Measurements from ENCODE around the gene LRRTM3.

LRRTM3 gene

DNA sequence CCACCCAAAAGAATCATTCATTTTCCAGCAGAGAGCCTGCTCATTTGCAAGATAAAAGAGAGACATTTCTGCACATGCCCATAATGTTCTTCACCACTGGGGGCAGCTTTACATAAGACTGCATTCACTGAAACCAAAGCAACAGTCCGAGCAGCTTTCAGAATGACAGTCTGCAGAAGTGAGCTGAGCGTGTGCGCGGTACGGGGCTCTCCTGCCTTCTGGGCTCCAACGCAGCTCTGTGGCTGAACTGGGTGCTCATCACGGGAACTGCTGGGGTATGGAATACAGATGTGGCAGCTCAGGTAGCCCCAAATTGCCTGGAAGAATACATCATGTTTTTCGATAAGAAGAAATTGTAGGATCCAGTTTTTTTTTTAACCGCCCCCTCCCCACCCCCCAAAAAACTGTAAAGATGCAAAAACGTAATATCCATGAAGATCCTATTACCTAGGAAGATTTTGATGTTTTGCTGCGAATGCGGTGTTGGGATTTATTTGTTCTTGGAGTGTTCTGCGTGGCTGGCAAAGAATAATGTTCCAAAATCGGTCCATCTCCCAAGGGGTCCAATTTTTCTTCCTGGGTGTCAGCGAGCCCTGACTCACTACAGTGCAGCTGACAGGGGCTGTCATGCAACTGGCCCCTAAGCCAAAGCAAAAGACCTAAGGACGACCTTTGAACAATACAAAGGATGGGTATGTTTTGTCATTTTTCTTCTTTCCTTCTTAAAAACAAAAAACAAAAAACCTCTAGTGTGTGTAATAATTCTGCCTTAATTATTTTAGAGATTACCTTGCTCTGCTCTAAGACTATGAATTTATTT, at the start of gene LRRTM3:
TSS of gene LRRTM3 (plus strand) at position 141 of the 820 bp plus-strand sequence.
- DNase-seq (ENCODE audit: low read depth in 2 of 2): peak in 1 of 2 donors; percentile 1

DNA sequence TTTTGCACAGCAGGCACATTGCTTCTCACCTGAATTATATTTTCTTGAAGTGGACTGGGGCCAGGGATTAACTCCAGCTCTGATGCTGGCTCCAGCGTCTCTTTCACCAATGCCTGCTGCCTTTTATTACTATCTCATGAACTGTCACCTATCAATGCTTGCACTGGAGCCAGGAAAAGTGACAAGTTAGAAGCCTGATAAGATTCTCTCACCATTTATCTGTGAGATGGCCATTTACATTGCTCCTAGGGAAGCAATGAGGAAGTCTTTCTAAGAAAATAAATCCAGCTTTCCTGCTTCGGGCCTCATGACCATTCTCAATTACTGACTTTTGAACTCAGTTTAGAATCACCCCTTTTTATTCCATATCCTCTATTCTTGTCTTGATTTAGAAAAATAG, 48.5 kb upstream of the LRRTM3 start:
- DNase-seq (ENCODE audit: low read depth in 2 of 2): no peak

DNA sequence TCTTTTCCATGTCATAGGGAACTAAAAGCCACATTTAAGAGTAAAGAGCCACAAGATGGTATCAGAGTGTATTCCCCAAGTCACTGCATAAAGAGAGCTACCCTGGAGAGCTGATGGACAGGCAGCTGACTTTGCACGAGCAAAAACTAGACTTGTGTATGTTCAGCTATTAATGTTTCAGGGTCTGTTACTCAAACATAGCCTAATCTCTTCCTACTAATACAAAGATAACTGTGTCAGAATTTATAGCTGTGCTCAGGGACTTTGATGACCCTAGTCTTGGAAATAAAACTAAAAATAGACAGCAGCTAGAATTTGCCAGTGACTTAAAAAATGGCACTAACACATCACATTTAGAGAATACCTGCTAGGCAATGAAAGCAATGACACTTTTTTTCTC, 45.5 kb upstream of the LRRTM3 start:
- no peak for DNase-seq (ENCODE audit: low read depth in 2 of 2)

DNA sequence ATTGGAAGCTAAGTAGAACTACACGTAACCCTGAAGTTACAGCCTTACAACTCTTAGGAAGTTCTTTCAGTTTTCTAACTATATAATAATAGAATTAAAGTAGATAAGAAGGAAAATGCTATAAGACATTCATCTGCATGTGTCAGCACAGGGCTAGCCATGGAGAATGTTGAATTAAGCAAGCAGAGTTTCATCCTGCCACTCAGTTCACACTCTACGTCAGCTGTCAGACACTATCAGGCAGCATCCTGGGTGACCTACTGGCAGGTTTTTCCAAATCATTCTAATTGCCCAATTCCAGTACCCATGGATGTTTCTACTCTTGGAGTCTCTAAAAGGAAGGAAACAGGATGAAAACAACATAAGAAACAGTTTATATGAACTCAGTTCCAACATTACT, 45.0 kb upstream of the LRRTM3 start:
- no peak for DNase-seq (ENCODE audit: low read depth in 2 of 2)

GRCh38 chr10:66881814-66882213, 44.0 kb upstream of the LRRTM3 start:
- no peak for DNase-seq (ENCODE audit: low read depth in 2 of 2)

DNA sequence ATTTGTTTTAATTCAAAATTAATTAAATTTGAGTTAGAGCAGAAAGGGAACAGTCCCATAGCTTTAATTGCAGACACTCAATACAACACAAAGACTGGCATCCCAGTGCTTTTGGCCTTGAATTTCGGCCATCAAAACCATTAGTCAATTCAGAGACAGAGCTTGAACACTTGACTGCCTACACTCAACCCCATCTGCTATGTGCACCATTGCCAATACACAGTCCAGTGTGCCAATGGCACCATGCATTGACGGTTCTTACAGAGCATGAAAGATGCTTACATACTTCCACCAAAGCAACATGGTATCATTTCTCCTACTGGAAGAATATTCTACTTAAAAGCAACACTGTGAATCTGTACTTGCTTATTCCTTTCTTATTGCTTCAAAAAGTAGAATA, 43.6 kb upstream of the LRRTM3 start:
- DNase-seq (ENCODE audit: low read depth in 2 of 2): no peak

- DNase-seq (ENCODE audit: low read depth in 2 of 2): no peak
These were observed 39.0 kb upstream of the LRRTM3 start for GRCh38 chr10:66886848-66887247.

DNA sequence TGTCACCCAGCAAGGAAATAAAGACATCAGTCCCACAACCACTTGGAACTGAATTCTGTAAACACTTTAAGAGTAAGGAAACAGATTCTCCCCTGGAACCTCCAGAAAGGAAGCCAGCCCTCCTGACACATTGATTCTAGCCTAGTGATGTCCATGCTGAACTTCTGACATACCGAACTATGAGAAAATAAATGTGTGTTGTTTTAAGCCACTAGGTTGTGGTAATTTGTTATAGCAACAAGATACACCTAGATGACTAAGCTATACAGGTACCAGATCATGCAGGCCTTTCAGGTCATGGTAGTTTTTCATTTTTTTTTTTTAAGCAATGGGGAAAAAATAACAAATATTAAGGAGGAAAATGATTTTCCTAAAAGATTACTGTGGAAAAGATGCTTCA, 37.6 kb upstream of the LRRTM3 start:
- DNase-seq (ENCODE audit: low read depth in 2 of 2): no peak

GRCh38 chr10:66892871-66893270, 33.0 kb upstream of the LRRTM3 start:
- DNase-seq (ENCODE audit: low read depth in 2 of 2): no peak

DNA sequence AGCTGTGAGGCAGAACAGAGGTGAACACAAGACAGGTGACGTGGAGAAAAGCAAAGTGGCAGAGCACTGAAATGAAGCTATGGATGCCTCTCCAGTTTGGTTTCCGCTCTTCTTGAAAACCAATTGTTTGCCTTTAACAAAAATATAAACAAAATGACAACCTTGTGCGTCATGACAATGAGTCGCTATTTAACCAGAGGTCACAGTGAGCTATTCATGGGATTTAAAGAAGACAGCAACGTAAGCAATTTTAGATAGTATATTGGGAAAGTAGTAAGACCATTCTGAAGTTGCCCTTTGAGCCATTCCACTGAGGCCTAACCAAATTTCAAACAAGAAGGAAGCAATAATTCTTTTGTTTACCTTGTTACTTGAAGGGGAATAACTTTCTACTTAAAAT, 15.2 kb upstream of the LRRTM3 start:
- no peak for DNase-seq (ENCODE audit: low read depth in 2 of 2)

- DNase-seq (ENCODE audit: low read depth in 2 of 2): no peak
These were observed 9.8 kb upstream of the LRRTM3 start for GRCh38 chr10:66916030-66916429.

DNA sequence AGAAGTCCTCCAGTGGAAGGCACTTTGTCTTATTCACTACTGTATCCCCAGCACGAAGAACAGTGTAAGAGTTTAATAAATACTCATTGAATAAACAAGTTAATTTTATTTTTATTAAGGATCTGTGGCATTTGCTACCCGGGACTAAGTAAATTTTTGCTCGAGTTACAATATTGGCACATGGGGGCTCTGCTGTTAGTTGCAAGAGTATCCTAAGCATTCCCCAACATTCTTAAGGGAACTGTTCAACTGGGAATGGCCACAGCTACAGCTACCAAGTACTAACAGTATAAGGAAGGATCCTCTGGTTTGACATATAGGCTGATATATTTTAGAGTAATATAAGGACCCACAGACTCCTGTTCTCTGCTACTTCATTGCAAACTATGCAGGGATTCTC, 8.7 kb upstream of the LRRTM3 start:
- DNase-seq (ENCODE audit: low read depth in 2 of 2): no peak

- DNase-seq (ENCODE audit: low read depth in 2 of 2): no peak
These were observed 6.6 kb upstream of the LRRTM3 start for GRCh38 chr10:66919248-66919647.

GRCh38 chr10:66924674-66925345, 1.0 kb upstream of the LRRTM3 start:
- no peak for DNase-seq (ENCODE audit: low read depth in 2 of 2)

- DNase-seq (ENCODE audit: low read depth in 2 of 2): no peak
These were observed 463 bp upstream of the LRRTM3 start for GRCh38 chr10:66925373-66925772.

- no peak for DNase-seq (ENCODE audit: low read depth in 2 of 2)
These were observed 1.0 kb downstream of the LRRTM3 start for GRCh38 chr10:66926841-66927240.

DNA sequence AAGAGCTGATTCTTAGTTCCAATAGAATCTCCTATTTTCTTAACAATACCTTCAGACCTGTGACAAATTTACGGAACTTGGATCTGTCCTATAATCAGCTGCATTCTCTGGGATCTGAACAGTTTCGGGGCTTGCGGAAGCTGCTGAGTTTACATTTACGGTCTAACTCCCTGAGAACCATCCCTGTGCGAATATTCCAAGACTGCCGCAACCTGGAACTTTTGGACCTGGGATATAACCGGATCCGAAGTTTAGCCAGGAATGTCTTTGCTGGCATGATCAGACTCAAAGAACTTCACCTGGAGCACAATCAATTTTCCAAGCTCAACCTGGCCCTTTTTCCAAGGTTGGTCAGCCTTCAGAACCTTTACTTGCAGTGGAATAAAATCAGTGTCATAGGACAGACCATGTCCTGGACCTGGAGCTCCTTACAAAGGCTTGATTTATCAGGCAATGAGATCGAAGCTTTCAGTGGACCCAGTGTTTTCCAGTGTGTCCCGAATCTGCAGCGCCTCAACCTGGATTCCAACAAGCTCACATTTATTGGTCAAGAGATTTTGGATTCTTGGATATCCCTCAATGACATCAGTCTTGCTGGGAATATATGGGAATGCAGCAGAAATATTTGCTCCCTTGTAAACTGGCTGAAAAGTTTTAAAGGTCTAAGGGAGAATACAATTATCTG, 1.6 kb downstream of the LRRTM3 start:
- no peak for DNase-seq (ENCODE audit: low read depth in 2 of 2)

DNA sequence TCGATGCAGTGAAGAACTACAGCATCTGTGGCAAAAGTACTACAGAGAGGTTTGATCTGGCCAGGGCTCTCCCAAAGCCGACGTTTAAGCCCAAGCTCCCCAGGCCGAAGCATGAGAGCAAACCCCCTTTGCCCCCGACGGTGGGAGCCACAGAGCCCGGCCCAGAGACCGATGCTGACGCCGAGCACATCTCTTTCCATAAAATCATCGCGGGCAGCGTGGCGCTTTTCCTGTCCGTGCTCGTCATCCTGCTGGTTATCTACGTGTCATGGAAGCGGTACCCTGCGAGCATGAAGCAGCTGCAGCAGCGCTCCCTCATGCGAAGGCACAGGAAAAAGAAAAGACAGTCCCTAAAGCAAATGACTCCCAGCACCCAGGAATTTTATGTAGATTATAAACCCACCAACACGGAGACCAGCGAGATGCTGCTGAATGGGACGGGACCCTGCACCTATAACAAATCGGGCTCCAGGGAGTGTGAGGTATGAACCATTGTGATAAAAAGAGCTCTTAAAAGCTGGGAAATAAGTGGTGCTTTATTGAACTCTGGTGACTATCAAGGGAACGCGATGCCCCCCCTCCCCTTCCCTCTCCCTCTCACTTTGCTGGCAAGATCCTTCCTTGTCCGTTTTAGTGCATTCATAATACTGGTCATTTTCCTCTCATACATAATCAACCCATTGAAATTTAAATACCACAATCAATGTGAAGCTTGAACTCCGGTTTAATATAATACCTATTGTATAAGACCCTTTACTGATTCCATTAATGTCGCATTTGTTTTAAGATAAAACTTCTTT, 2.3 kb downstream of the LRRTM3 start:
- no peak for DNase-seq (ENCODE audit: low read depth in 2 of 2)

GRCh38 chr10:66928776-66929175, 2.9 kb downstream of the LRRTM3 start:
- DNase-seq (ENCODE audit: low read depth in 2 of 2): no peak

DNA sequence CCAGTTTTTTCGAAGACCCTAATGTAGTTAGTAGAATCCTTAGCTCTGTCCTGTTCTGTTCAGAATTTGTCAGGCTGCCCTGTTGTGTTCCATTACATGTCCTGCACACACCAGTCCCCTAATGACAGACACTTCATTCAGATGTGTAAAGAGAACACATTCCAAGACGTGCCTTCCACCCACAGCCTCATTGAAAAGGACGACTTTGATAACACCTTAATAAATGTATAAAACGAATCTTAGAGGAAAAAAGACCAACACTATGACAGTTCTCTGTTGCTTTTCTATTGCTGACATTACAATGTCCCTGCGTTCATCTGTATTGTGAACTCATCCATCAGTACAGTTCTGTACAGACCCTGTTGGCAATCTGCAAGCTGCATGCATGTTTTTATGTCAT, 3.5 kb downstream of the LRRTM3 start:
- DNase-seq (ENCODE audit: low read depth in 2 of 2): no peak

DNA sequence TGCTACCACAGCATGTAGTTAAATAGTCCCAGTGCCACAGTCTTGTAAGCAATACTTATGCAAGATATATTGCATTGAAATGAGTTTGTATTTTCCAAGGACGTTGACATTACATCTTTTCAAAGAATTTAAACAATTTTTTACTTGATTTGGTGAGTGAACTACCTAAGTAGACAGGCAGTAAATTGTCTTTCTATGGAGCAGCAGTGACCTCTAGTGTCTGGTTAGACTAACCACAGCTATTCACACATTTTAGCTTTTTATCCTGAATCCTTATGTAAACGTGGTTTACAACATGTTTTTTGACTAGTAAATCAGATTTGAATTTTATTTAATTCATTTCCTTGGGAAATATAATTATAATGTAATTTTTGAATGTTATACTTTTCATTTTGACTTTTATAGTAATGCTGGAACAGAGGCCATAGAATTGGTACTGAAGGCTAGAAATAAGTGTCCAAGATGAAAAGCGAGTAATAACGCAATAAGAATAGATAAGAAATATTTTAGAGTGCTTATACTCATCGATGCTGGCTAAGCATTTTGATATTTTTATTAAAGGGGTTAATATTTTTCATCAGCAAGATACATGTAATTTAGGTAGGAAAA, 5.6 kb downstream of the LRRTM3 start:
- DNase-seq (ENCODE audit: low read depth in 2 of 2): no peak

- DNase-seq (ENCODE audit: low read depth in 2 of 2): no peak
These were observed 6.1 kb downstream of the LRRTM3 start for GRCh38 chr10:66931949-66932343.
